GM10248 (cell line): ENCODE data around the gene CDC25B.

Experiments
- CTCF ChIA-PET: fragments of 300-600 bp; sonication (Branson Sonifier 250); formaldehyde crosslinking; extraction: SDS; loops from one replicate; lab custom pipeline; 2021; ENCODE audit warnings: antibody characterized with exemption; lab: Yijun Ruan, JAX
- POLR2A ChIA-PET: fragments of 350-650 bp; sonication (Branson Sonifier 250); formaldehyde crosslinking; extraction: SDS; loops from one replicate; lab custom pipeline; 2020; ENCODE audit warnings: antibody characterized with exemption; lab: Yijun Ruan, JAX
- DNase-seq: peaks from one replicate; pipeline ENCODE4 v3.0.0; 2012; ENCODE audit errors: extremely low spot score
- TF ChIP-seq, protein P1 (sequence below): IDR thresholded peaks from 2 replicates; pipeline ENCODE4 v1.5.1; 2012; ENCODE audit warnings: mild to moderate bottlenecking, low read depth; ENCODE audit errors: extremely low read depth, missing control alignments, control extremely low read depth

The CDC25B gene

DNA sequence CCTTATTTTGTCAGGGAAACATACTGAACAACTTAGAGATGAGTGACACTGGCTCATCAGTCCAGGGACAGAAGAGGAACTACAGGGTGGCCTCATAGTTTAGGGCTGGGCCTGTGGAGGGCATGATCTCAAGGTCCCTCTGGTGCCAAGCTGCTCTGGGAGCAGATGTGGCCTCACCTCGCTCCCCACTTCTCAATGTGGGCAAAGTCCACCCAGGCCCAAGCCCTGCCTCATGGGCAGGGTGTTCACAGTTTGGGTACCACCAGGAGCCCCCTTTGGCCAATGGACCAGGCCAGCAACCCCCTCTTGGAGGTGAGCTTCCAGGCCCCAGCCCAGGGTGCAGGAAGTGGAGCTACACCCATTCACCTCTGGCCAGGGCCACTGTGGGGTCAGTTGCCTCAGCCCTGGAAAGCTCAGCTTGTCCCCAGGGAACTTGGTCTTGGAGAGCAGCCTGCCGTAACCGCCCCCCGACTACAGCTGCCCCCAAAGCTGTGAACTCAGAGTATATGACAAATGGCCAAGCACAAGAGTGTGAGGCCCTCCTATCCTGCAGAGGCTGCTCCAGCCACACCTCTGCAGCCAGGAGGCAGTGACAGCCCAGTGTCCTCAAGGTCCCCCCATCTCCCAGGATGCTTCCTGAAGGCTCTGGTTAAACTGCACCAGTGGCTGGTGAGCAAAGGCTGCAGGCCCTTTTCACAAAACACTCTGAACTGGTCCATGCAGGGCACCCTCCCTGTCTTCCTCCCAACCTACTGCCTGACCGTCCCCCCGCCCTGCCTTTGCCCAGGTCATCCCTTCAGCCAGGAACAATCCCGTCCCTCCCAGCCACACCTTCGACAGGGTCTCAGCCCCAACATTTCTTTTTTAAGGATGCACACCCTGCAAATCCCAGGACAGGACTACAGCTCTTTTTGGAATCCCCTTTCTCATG lies 32.2 kb upstream of the CDC25B start:
- TF ChIP-seq, protein P1, sequence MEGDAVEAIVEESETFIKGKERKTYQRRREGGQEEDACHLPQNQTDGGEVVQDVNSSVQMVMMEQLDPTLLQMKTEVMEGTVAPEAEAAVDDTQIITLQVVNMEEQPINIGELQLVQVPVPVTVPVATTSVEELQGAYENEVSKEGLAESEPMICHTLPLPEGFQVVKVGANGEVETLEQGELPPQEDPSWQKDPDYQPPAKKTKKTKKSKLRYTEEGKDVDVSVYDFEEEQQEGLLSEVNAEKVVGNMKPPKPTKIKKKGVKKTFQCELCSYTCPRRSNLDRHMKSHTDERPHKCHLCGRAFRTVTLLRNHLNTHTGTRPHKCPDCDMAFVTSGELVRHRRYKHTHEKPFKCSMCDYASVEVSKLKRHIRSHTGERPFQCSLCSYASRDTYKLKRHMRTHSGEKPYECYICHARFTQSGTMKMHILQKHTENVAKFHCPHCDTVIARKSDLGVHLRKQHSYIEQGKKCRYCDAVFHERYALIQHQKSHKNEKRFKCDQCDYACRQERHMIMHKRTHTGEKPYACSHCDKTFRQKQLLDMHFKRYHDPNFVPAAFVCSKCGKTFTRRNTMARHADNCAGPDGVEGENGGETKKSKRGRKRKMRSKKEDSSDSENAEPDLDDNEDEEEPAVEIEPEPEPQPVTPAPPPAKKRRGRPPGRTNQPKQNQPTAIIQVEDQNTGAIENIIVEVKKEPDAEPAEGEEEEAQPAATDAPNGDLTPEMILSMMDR: no peak
- POLR2A ChIA-PET: no interaction called here
- no peak for DNase-seq
- CTCF ChIA-PET: interaction anchor here (1.1 to 8.0 kb wide), 4 partner anchors 9 to 310 kb away, joined by 3 to 60 read pairs (median 9); partner anchors contain the start of gene AP5S1

DNA sequence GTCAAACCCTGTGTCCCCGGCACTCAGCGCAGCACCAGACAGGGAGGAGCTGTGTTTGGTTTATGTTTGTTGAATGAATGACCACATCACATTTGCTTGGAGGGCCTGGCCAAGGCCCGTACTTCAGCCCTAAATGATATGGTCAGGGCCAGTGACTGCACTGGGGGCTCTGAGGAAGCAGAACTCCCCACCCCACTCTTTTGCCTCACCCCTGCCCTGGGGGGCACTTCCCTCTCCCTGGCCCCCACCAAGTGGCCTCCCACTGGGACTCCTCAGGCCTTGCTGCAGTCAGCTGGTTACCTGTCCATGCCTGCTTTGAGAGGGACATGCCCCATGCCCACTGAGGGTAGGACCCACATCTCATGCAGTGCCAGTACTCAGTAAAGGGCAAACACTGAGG lies 31.5 kb upstream of the CDC25B start:
- ChIA-PET CTCF (interaction anchor here (0.8 to 8.0 kb wide), 6 partner anchors 9 to 309 kb away, joined by 3 to 60 read pairs (median 6); partner anchors contain the start of genes AP5S1 and CENPB), POLR2A (no interaction called here)
- DNase-seq: no peak
- TF ChIP-seq, protein P1: no peak

DNA sequence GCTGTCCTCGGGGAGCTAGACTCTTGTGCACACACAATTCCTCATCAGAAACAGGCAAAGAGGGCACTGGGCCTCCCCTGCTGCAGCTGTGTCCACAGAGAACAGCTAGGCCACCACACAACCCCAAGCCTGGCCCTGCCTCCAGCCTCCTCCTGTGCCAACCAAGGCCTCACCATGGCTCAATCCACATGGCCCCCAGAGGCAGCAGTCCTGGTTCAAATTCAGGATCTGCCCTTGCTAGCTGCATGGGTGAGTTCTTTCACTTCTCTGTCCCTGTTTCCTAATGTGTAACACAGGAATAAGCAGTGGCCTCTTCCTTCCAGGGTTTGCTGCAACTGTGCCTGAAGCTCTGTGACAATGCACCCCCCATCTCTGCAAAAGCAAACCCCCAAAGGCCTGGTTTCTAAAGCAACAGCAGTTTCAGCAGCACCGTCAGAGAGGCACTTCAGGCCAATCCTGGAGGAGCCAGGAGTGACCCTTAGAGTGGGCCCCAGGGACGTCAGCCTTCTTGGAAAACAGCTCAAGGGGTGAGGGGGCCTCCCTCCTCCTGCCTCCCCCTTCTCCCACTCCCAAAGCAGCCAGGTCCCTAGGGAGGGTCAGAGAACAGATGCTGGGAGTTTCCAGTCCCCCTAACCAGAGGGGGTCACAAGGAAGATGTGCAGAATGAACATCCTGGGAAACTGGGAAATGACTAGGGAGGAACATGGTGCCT lies 30.8 kb upstream of the CDC25B start:
- ChIA-PET POLR2A (no interaction called here), CTCF (interaction anchor here (0.6 to 8.0 kb wide), 11 partner anchors 10 to 320 kb away, joined by 3 to 60 read pairs (median 4); partner anchors contain the start of genes AP5S1, CENPB and SPEF1)
- TF ChIP-seq, protein P1: no peak
- DNase-seq: no peak

DNA sequence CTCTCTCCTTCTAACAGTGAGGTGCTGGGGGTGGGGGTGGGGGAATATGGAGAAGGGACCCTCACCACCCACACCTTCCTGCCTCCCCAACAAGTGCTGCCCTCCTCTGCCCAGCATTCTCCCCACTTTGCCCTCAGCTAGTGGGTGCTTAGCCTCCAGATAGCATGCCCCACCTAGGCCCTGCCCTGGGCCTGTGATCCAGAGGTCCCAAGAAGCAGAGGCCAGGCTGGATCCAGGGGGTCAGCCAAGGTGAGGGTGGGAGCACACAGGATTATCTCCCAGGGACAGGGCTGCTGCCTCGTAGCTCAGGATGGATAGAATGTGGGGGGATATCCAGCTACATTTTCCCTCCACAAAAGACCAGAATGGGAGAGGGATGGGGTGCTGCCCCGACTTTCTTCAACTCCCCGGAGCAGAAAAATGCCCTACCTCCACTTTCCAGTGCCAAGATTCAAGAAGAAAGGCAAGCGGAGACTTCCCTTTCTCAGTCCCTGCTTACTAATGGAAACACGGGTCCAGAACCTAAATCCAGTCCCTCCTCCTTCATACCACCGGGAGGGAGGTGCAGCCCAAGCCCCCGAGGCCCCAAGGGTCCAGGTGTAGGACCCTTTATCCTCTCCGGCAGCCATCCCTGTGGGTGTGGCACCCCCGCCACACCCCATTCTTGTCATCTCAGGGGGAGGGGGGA lies 29.5 kb upstream of the CDC25B start:
- TF ChIP-seq, protein P1: no peak
- ChIA-PET CTCF (interaction anchor here (0.9 to 8.0 kb wide), 10 partner anchors 11 to 402 kb away, joined by 3 to 60 read pairs (median 8); partner anchors contain the start of genes AP5S1, CENPB and SPEF1), POLR2A (no interaction called here)
- DNase-seq: no peak

DNA sequence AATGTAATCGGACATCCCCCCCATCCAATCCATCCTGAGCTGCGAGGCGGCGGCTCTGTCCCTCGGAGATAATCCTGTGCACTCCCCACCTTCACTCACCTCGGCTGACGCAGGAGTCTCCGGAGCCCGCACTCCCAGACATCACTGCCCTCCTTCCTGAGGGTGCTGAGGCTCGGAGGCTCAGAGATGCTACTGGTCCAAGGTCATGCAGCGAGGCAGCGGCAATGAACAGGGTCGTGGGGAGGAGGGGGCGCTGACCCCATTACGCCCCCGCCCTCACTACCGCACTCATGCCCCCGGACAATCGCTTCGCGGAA lies 29.0 kb upstream of the CDC25B start:
- POLR2A ChIA-PET: interaction anchor here (1.0 to 1.4 kb wide), 2 partner anchors 12 to 15 kb away, joined by 4 to 6 read pairs; partner anchors contain the start of gene SPEF1
- CTCF ChIA-PET: interaction anchor here (0.9 to 8.0 kb wide), 9 partner anchors 11 to 401 kb away, joined by 3 to 60 read pairs (median 12); partner anchors contain the start of genes AP5S1, CENPB and SPEF1
- DNase-seq: no peak
- TF ChIP-seq, protein P1: no peak
